HepG2 (cell line): ENCODE results near the gene TEX19. TPM values are rescaled to one million over a fixed set of nuclear protein-coding genes. Genes with fewer than 3 reads are reported as not detected.

Source experiments
- ARID4A ChIP-seq: sonication (generic); formaldehyde crosslinking; IDR thresholded peaks from 2 replicates; pipeline ENCODE4 v1.5.0; 2020; ENCODE audit warnings: mild to moderate bottlenecking, missing genetic modification reagents, borderline replicate concordance
- ATF6 ChIP-seq: sonication (generic); formaldehyde crosslinking; conservative IDR thresholded peaks from 2 replicates; pipeline ENCODE4 v1.4.0; 2020; ENCODE audit warnings: missing genetic modification reagents
- CBX2 ChIP-seq, 2 experiments: fragments of 200-600 bp in 1 of 2; sonication (generic); formaldehyde crosslinking in 1 of 2; IDR thresholded peaks; 2 replicates each; pipeline versions ENCODE4 v1.7.0 to v1.8.1; 2018 to 2022; ENCODE audit warnings: low read depth in 2 of 2, low read length in 1 of 2, mild to moderate bottlenecking in 1 of 2, missing genetic modification reagents in 1 of 2
- CTCF ChIP-seq: sonication (generic); formaldehyde crosslinking; IDR thresholded peaks from 2 replicates; pipeline ENCODE4 v1.5.0; 2020; ENCODE audit warnings: mild to moderate bottlenecking, missing genetic modification reagents, moderate library complexity
- FOXK1 ChIP-seq: sonication (generic); formaldehyde crosslinking; IDR thresholded peaks from 2 replicates; pipeline ENCODE4 v1.4.0; 2020; ENCODE audit warnings: low read depth, missing genetic modification reagents, borderline replicate concordance
- GATAD1 ChIP-seq: IDR thresholded peaks from 2 replicates; pipeline ENCODE4 v1.6.1; 2016; ENCODE audit warnings: missing genetic modification reagents, missing compliant biosample characterization
- HOXA3 ChIP-seq: sonication (generic); formaldehyde crosslinking; IDR thresholded peaks from 2 replicates; pipeline ENCODE4 v1.5.0; 2020; ENCODE audit warnings: missing genetic modification reagents
- KDM5A ChIP-seq: fragments of 200-600 bp; sonication (generic); IDR thresholded peaks from 2 replicates; pipeline ENCODE4 v1.7.0; 2018; ENCODE audit warnings: antibody characterized with exemption, mild to moderate bottlenecking, low read length, borderline replicate concordance
- MIXL1 ChIP-seq: IDR thresholded peaks from 2 replicates; pipeline ENCODE4 v1.6.1; 2016
- TFAP4 ChIP-seq: sonication (generic); IDR thresholded peaks from 2 replicates; pipeline ENCODE4 v1.6.1; 2016; ENCODE audit warnings: low read depth, borderline replicate concordance
- ZNF414 ChIP-seq: sonication (generic); formaldehyde crosslinking; IDR thresholded peaks from 2 replicates; pipeline ENCODE4 v1.5.0; 2020; ENCODE audit warnings: missing genetic modification reagents
- ZNF468 ChIP-seq: sonication (generic); formaldehyde crosslinking; IDR thresholded peaks from 2 replicates; pipeline ENCODE4 v1.8.0; 2022; ENCODE audit warnings: mild to moderate bottlenecking, moderate library complexity, missing genetic modification reagents
- ZNF687 ChIP-seq: sonication (generic); formaldehyde crosslinking; IDR thresholded peaks from 2 replicates; pipeline ENCODE4 v1.5.1; 2020; ENCODE audit warnings: mild to moderate bottlenecking, missing genetic modification reagents, moderate library complexity
- polyA plus RNA-seq, 8 experiments: library from polyadenylated mRNA; depleted of rRNA in 3 of 8; stranded (reverse) in 7 of 8; unstranded in 1 of 8; fragments of >200 nt; fragmentation: Illumina TruSeq in 4 of 8; extraction: Trizol in 4 of 8; gene quantifications; 2 replicates each; pipeline versions ENCODE4 v1.2.1 to v1.2.3, GENCODE V29; 2011 to 2016; ENCODE audit warnings: low read depth in 4 of 8, missing spikeins in 1 of 8, mixed read lengths in 1 of 8; ENCODE audit not compliant: insufficient read depth in 1 of 8
- total RNA-seq, 5 experiments: library from RNA; depleted of rRNA; stranded (reverse); fragments of >200 nt; fragmentation: Illumina TruSeq; extraction: Trizol; gene quantifications; 2 replicates each; pipeline ENCODE4 v1.2.3, GENCODE V29; 2016; ENCODE audit warnings: low read depth in 1 of 5

The TEX19 gene
- total and polyA plus RNA-seq, 2 of the 13 experiments (the other 11 are each of a cell fraction or from before 2014, with no cell fraction given): 1.3 to 6.0 TPM

GRCh38 chr17:82384730-82385481 is 25.9 kb downstream of the TEX19 start (continued):
- TF ChIP-seq ATF6 (CRISPR knock-in tag) (no peak), TFAP4 (peak; percentile 92), CBX2 (IDR thresholded peaks at IDR 0.05; ENCODE audit: low read depth, low read length) (no peak), CBX2 (CRISPR knock-in tag; IDR thresholded peaks at IDR 0.05; ENCODE audit: low read depth) (peak; percentile 85; the same call in 1 of the 2 replicates), GATAD1 (no peak; the same call in 1 of the 2 replicates), MIXL1 (CRISPR knock-in tag) (0 out of 2 replicates have a peak, but pooled peaks have one; percentile 34), ZNF687 (CRISPR knock-in tag) (peak; percentile 89), FOXK1 (CRISPR knock-in tag) (0 out of 2 replicates have a peak, but pooled peaks have one; percentile 19), KDM5A (no peak), CTCF (CRISPR knock-in tag) (peak; percentile 74), ZNF414 (CRISPR knock-in tag) (0 out of 2 replicates have a peak, but pooled peaks have one; percentile 31), ARID4A (CRISPR knock-in tag) (peak; percentile 57; the same call in 1 of the 2 replicates), HOXA3 (CRISPR knock-in tag) (peak; percentile 51; the same call in 1 of the 2 replicates), ZNF468 (no peak)
